ENCODE data around the gene UBE2L6.
A peak's percentile ranks its signal among the peaks of the same experiment; 100 is the strongest.

Gene UBE2L6

DNA sequence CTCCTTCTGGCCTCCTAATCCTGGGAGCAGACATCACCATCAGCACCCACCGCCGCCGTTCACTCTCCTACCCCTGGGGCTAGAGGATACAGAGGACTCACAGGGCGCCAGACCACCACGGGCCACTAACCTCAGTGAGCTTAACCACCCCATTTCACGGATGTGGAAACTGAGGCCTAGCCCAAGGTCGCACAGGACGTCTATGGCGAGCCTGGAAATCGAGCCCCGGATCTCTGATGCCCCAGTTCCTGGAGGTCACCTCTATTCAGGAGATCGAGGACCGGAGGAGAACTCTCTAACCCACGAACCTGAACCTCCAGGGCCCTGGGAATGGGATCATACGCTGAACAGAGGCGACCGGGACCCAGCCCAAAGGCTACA is 37.3 kb downstream of the UBE2L6 start:
- no peak for DNase-seq (ENCODE audit: low read depth)

DNA sequence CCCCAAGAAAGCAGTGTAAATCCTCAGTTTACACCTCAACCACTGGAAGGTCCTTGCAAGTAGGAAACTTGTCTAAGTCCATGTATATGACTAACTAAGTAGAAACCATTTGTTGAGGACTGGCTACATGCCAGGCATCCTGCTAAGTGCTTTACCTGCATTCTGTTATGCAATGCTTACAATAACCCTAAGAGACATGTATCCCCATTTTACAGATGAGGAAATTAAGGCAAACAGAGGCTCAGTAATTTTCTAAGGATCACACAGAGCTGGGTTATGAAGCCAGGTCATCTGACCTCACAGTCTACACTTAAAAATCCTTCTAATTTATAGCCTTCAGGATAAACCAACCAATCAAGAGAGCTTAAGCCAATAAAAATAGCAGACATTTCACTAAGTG is 38.5 kb downstream of the UBE2L6 start:
- no peak for DNase-seq (ENCODE audit: low read depth)

DNA sequence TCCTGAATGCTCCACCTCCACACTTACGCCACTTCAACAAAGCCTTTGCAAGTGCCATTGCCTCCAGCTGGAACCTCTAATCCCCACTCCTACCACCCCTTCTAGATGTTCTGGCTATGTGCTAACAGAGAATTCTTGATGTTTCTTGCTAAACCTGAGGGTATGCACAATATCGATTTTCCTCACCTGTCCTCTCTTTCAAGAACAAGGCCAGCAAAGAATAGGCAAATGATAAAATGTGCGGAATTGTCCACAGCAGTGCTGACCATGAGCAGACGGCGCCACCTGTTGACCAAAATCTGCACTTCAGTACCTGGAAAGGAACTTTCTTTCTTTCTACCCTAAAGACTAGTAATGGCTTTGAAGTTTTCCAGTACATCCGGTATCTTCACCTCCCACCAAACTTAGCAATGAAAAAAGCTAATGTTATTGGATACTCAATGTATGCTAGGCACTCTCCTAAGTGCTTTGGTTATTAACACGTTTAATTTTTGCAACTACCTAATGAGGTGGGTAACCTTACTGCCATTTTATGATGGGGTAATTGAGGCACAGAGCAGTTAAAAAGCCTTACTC is 40.3 kb downstream of the UBE2L6 start:
- peak; percentile 50 for DNase-seq (ENCODE audit: low read depth)

GRCh38 chr11:57523419-57523818 is 44.1 kb downstream of the UBE2L6 start:
- DNase-seq (ENCODE audit: low read depth), result no peak

DNA sequence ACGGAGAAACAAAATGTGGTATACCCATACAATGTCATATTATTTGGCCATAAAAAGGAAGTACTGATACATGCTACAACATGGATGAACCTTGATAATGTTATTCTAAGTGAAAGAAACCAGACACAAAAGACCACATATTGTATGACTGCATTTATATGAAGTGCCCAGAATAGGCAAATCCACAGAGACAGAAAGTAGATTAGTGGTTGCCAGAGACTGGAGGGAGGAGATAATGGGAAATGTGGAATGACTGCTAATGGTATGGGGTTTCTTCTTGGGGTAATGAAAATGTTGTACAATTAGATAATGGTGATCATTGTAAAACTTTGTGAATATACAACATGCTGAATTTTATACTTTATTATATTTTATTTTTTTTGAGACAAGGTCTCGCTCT is 46.4 kb downstream of the UBE2L6 start:
- no peak for DNase-seq (ENCODE audit: low read depth)

DNA sequence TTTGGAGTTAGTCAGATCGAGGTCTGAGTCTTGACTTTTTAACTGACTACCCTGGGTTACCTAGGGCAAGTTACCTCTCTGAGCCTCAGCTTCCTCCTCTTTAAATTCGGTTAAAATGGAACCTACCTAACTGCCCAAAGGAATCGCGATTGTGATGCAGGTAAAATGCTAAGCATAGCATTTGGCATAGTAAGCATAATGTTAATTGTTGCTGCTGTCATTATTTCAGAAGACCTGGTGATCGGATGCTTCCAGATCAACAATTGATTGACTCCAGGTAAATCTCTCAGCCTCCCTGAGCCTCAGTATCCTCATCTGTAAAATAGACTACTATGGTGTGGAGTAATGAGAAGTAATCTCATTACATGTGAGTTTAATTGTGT is 51.4 kb downstream of the UBE2L6 start:
- DNase-seq (ENCODE audit: low read depth), result no peak

GRCh38 chr11:57515332-57516060 is 52.0 kb downstream of the UBE2L6 start, which contains the start of gene SLC43A1:
SLC43A1 (minus strand) TSS chr11:57515702; CDS start chr11:57514111, 1,591 bp downstream.
- DNase-seq (ENCODE audit: low read depth), result peak; percentile 16

GRCh38 chr11:57514538-57515331 is 52.7 kb downstream of the UBE2L6 start:
- DNase-seq (ENCODE audit: low read depth), result peak; percentile 37

DNA sequence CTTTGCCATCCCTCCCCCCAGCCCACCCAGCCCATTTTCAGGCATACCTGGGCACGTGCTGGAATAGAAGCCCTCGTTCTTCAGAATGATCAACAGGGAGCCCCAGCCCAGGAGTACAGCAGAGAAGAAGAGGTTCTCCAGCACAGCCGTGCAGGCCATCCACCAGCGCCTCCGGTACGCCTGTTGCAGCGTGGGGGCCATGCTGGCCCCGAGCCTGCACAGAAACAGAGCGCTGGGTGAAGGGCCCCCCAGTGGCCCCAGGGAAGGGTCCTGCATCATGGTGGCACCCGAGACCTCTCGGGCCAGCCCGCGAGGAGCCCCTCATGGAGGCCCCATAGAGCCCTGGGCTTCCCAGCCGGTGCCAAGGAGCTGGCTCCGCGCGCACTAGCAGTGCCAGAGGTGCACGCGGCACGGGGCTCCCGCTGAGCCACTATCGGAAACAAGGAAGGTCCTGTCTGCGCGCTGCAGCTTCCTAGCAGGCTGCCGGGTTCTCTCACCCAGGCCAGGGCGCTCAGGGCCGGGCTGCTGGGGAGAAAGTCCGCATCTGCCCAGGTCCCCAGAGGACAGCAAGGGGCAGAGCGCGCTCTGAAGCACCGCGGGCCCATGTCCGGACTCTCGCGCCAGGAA is 53.4 kb downstream of the UBE2L6 start:
- peak; percentile 11 for DNase-seq (ENCODE audit: low read depth)

DNA sequence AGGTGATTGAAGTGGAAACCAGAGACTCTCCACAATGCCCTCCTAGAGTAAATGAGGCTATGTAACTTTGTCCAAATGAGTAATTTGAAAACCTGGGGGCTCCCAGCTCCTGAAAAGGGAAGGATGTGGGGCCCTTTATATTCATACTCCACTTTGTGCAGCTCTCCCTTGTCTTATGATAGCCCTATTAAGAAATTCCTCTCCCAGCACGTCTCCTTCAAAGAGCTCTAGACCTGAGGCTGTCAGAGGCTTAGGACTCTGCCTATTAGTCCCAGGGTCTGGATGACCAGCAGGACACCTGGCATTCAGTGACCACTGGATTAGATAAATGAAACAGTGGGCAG is 54.0 kb downstream of the UBE2L6 start:
- no peak for DNase-seq (ENCODE audit: low read depth)

DNA sequence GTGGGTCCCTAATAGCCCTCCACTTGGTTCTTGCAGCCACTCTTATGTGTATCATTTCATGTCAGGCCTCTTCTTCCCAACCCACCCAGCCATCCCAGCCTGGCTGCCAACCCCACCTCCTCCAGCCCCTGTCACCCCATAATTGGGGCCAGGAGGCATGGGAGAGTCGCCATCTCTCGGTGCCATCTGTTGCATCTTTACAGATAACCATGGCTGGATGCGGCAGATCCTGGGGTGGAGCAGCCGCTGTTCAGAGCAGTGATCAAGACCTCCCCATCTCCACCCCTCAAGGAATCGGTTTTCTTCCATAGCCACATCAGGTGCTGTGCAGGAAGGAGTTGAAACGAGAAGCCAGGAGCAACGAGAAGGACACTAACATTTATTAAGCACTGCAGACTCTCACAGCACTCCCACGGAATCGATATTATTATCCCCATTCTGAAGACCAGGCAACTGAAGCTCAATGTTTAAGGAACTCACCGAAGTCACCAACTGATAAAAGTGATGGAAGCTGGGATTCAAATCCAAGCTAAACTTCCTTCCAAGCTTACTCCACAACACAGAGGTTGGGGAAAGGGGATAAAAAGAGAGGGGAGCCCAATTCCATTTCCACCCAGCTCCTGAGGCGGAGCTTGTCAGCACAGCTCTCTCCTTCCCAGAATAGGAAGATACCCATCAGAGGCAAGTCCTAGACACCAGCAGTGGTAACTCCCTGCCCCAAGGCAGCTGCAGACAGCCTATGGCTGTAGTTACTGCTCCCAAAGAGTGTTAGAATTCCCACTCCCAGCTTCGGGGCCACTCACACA is 54.6 kb downstream of the UBE2L6 start:
- DNase-seq (ENCODE audit: low read depth), result no peak

DNA sequence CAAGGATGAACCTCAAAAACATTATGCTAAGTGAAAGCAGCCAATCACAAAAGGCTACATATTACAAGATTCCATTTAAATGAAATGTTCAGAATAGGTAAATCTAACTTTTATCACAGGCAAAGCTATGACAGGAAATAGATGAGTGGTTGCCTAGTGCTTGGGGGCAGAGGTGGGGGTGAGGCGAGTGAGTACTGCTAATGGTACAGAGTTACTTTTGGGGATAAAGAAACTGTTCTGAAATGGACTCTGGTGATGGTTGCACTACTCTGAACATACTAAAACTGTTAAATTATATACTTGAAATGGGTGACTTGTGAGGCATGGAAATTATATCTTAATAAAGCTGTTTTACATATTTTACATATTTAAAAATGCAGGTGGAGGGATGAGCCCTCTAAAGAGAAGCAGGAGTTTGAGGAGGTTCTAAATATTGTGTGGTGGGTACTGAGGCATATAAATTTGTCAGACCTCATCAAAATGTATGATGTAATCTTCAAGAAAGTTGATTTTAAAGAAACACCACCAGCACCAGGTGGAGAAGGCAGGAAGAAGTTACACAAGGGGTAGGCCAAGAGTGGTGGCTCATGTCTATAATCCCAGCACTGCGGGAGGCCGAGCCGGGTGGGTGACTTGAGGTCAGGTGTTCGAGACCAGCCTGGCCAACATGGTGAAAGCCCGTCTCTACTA is 55.6 kb downstream of the UBE2L6 start:
- no peak for DNase-seq (ENCODE audit: low read depth)

GRCh38 chr11:57508341-57509170 is 58.9 kb downstream of the UBE2L6 start:
- DNase-seq (ENCODE audit: low read depth), result no peak

- DNase-seq (ENCODE audit: low read depth), result no peak
Measured at GRCh38 chr11:57506522-57506921, 61.0 kb downstream of the UBE2L6 start.

- no peak for DNase-seq (ENCODE audit: low read depth)
Measured at GRCh38 chr11:57504511-57504910, 63.0 kb downstream of the UBE2L6 start.

DNA sequence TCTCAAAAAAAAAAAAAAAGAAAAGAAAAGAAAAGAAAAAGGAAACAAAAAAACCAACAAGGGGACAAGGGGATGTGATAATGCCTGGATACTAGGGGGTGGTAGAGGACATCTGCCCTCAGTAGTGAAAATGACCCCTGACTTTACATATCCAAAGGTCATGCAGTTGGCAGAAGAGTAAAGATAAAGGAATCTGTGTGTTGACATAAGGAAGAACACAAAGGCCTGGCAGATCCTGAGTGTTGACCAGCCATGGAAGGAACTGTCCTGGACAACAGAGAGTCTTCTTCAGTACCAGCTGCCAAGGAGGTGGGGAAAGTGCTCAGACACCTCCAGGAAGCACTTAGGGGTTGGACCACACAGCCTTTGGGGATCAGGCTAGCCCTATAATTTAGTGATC is 64.6 kb downstream of the UBE2L6 start:
- DNase-seq (ENCODE audit: low read depth), result no peak

GRCh38 chr11:57502376-57502775 is 65.1 kb downstream of the UBE2L6 start:
- no peak for DNase-seq (ENCODE audit: low read depth)

- DNase-seq (ENCODE audit: low read depth), result no peak
Measured at GRCh38 chr11:57501953-57502352, 65.5 kb downstream of the UBE2L6 start.

Measured in stimulated activated CD8-positive, alpha-beta memory T cell treated with anti-CD3 and anti-CD28 coated beads, Interleukin-4, amount 100 ng/mL, for 24 hours (primary cell).